Anterior cingulate cortex (tissue), 58 donors: ENCODE results near the gene CDC73.
"Not testable (repeated sequence)": the region's sequence is repeated elsewhere in the genome, so short reads cannot be mapped to it uniquely, and the experiment has no call there.

Source experiments
- DNase-seq, 58 donors: peaks; one replicate each; lab custom pipeline; 2025; lab: John Stamatoyannopoulos, UW

CDC73 gene

DNA sequence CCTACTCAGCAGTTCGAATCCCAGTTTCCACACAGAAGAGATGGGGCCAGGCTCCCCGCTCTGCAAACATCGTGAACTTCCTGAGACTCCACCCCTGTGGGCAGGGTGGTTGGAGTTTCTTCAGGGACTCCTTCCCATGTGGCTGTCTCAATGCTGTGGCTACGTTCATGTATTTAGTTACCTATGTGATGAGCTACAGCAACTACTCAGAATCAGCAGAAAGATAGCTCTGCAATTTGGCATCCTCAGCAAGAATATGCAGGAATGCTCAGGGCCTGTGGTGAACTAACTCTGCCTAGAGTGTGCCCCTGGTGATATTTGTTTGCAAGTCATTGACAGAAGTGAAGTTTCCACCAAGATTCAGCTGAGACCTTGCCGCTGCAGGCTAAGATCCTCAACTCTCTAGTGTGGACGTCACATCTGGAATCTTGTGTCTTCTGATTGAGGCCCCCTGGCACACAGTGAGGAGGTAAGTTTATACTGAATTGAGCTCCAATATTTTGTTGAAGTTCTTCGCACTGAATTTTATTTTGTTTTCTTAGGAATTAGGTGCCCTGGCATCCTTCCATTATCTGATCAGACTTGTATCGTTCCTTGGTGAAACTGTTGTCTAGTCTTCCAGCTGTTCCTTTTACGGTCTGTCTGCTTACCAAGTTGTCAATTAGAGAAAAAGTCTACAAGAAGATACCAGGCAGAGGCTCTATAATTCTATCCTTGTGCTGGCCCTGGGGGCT is 8.4 kb upstream of the CDC73 start:
- DNase-seq = no peak

DNA sequence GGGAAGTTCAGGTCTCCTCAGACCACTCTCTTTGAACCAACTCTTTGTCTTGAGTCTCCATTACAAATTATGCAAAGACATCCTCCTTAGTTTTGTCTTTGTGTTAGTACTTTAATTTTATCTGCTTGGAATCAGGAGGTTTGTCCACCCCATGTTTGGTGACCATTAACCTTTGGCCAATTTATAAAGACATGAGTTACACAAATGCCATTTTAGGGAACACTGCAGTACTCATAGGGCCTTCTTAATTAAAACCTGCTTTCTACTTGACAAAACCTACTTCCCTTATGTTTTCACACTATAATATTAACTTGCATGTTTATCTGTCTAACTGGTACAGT is 7.9 kb upstream of the CDC73 start:
- no peak for DNase-seq

DNA sequence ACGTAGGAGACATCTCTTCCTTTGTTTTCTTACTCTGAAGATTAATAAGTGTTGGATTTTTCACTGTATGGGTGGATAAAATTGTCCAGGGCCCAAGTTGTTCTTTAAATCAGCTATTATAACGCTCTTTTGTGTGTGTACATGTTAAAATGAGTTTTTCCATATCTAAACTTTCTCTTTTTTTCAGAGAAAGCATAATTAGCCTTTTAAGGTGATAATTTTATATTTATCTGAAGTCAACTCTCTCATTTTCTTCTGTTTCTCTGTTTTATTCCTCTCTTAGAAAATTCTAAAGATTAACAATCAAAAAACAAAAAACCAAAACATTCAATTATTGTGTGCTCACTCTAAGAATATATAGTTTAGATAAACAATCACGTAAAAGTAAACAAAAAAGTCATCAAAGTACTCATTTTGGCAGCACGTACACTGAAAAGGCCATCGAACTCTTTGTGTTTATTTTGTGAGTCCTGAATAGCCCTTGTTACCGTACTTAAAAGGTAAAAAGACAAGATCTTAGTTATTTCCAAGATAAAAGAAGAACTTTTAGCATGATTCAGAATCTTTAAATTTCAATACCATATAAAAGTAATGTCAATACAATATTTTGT is 7.2 kb upstream of the CDC73 start:
- no peak for DNase-seq

DNA sequence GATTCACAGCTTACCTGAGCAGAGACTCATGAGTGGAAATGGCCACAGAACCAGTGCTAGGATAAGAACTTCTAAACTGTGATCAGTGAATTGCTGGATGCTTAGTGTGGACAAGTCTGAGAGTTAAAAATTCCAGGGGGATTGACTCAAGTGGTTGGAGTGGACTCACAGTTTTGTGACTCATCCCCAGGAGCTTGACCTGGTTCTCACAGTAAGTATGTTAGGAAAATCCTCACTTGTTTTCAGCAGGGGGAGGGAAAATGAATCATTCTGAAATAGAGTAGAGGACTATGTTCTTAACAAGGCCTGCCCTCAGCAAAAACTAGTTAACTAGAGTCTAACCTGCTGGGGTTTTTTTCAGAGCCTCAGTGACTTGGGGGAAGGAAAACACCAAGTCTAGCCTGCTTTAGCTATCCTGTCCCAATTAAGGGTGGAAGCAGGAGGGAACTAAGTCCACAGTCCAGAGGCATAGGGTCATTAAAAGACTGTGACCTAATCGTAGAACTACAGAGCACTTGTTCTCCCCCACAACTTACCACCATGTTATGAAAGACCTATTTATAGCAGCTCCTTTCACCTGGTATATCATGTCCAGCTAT is 6.1 kb upstream of the CDC73 start:
- no peak for DNase-seq

DNA sequence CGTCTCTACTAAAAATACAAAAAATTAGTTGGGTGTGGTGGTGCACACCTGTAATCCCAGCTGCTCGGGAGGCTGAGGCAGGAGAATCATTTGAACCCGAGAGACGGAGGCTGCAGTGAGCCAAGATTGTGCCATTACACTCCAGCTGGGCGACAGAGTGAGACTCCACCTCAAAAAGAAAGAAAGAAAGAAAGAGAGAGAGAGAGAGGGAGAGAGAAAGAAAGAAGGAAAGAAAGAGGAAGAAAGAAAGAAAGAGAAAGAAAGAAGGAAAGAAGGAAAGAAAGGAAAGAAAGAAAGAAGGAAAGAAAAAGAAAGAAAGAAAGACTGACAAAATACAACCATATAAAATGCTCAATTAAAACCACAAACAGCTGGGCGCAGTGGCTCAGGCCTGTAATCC is 4.7 kb upstream of the CDC73 start:
- DNase-seq = not testable (repeated sequence)

DNA sequence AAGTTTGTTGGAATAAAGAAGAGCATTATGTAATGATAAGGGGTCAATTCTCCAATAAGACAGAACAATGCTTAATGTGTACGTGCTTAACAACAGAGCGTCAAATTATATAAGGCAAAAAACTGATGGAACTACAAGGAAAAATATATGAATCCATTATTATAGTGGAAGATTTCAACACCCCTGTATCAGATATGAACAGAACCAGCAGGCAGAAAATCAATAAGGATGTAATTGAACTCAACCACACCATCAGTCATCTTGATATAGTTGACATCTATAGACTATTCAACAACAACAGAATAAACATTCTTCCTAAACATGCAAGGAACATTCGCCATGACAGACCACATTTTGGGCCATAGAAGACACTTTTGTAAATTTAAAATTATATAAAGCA is 3.6 kb upstream of the CDC73 start:
- no peak for DNase-seq

DNA sequence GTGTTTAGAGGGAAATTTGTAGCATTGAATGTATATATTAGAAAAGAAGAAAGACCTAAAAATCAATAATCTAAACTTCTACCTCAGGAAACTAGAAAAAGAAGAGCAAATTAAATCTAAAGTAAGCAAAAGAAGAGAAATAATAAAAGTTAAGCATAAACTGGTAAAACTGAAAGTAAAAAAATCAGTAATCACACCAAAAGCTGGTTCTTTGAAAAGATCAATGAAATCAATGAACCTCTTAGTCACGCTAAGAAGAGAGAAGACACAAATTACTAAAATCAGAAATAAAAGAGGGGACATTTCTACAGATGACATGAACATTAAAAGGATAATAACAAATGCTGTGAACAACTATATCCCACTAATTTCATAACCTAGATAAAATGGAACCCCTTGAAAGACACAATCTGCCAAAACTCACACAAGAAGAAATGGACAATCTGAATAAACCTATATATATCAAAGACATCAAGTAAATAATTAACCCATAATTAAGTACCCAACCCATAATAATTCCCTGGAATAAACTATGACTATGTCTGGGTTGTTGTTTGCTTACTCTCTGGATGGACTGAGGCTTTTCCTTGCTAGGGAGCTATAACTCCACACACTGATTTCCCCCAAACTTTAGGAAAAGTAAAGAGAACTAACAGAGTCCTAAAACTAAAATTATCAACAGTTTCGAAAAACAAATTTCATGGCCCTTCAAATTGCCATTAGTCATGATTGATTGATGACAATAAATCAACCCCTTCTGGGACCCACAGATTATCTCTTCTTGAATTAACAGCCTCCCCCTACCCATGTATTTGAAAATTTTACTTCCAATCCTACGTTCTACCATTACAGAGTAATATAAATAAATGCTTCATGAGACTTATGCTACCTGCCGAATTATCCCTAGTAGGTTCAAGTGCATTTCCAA is 2.8 kb upstream of the CDC73 start:
- DNase-seq = no peak

DNA sequence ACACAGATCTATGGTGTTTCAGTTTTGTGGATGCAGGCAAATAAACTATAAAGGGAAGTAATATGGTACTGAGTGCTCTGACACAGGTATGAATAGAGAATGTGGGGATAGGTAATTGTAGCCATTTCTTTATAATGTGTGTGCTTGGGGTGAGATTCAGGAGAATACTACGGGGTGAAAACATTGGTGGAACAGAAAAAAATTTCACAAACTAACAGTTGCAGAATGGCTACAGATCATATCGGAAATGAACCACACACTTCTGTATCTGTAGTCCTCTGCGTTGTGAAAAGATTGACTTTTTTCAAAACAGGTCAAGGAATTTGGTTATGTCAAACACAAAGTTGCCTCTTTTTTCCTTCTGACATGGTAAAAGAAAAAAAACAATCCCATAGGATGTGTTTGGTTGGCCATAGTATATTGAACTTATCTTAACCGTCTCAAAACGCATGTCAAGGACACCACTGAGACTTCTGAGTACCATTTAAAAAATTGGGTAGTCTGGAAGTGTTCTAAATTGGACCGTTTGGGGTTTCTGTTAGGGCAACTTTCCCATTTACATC is 1.1 kb upstream of the CDC73 start:
- no peak for DNase-seq

DNA sequence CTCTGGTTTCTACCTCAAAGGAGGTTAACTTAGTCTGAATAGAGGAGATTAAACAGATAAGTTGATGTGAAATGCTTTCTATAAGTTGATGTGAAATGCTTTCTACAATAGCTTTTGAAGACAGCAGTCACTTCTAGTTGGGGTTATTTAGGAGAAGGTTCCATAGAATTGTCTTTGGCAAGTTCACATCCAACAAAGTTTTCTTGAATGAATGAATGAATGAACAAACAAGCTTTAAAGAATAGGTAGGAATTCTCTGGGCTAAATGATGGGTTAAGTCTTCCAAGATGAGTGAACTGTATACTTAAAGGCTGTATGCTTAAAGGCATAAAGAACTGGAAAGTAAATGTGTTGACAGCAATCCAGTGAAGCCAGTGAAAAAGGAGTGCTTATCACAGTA is 1.9 kb downstream of the CDC73 start:
- DNase-seq = no peak

DNA sequence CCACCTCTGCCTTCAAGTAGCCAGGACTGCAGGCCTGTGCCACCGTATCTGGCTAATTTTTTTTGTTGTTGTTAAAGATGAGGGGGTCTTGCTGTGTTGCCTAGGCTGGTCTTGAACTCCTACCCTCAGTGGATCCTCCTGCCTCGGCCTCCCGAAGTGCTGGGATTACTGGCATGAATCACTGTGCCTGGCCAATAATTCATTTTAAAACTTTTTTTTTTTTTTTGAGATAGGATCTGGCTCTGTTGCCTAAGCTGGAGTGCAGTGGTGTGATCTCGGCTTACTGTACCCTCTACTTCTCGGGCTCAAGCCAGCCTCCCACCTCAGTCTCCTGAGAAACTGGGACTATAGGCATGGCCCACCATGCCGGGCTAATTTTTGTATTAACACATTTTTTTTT is 3.5 kb downstream of the CDC73 start:
- DNase-seq = no peak

DNA sequence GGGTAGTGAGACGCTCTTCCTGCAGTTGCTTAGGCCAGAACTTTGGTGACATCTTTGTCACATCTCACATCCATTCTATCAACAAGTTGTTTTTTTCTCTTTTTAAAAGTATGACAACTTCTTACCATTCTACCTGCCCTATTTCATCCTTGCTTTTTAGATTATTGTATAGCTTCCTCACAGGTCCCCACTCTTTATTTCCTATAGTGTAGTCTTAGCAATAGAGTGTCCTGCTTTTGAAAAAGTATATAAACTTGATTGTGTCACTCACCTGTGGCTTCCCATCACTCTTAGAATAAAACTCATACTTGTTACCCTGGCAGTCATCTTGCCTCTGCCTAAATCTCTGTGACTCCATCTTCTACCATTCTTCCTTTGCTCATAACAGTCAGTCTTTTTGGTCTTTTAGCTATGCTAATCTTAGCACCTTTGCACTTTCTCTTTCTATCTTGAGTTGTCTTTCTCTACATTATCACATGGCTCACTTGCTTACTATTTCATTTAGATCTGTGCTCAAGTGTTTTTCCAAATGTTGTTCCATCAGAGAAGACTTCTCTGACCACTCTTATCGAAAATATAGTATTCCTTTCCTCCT is 9.5 kb downstream of the CDC73 start:
- DNase-seq = no peak

DNA sequence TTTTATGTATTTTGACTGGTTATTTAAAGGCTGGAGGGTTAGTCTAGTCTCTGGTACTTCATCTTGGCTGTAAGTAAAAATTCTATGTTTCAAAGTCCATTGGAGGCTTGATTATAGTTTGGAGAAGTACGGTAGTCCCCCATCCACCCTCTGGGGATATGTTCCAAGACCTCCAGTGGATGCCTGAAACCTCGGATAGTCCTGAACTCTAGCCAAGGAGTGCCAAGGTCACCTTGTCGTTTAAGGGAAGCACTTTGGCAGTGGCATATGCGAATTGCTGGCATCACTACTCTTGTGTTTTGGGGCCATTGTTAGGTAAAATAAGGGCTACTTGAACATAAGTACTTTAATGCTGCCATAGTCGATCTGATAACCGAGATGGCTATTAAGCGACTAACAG is 18.4 kb downstream of the CDC73 start:
- no peak for DNase-seq

DNA sequence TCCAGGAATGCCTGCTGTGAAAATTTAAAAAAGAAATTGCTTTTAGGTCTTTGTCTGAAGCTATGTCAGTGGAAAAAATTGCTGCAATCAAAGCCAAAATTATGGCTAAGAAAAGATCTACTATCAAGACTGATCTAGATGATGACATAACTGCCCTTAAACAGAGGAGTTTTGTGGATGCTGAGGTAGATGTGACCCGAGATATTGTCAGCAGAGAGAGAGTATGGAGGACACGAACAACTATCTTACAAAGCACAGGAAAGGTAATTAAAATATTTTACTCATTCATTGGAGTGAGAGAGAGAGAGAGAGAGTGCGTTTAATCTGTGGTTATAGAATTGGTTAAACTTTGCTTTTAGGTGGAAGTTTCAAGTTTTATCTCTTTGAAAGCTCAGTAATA is 20.0 kb downstream of the CDC73 start:
- no peak for DNase-seq

DNA sequence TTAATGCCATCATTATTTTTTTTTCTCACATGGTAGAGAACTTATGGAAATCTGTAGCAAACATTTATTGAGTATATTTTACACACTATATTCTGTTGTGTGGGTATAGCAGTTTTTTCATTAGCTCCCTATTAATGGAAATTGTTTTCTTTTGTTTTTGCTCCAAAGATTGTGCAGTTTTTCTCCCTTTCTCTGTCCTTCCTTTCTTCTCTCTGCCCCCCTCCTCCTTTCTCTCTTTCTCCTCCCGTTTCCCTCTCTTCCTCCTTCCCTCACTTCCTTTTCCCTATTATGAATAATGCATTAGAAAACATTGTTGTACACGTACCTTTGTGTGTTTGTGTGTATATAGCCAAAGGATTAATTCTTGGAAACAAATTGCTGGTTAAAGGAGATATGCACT is 20.6 kb downstream of the CDC73 start:
- DNase-seq = no peak

DNA sequence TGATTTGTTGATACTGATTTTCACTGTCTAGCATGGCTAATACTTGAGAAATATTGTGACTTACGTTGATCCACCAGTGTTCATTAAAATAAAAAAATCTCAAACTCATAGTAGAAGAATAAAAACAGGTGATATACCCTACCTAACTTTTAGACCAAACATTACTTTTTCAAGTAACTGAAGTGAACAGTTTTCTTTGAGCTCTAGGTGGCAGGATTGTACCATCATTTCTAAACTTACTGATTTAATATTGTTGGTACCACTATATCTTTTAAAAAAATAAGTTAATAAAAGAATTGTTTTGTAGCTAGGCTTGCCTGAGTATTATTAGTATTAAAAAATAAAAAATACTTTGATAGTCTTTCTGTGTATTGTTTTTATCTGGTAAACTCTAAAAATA is 21.5 kb downstream of the CDC73 start:
- DNase-seq = peak in 1 of 58 donors; percentile 9

DNA sequence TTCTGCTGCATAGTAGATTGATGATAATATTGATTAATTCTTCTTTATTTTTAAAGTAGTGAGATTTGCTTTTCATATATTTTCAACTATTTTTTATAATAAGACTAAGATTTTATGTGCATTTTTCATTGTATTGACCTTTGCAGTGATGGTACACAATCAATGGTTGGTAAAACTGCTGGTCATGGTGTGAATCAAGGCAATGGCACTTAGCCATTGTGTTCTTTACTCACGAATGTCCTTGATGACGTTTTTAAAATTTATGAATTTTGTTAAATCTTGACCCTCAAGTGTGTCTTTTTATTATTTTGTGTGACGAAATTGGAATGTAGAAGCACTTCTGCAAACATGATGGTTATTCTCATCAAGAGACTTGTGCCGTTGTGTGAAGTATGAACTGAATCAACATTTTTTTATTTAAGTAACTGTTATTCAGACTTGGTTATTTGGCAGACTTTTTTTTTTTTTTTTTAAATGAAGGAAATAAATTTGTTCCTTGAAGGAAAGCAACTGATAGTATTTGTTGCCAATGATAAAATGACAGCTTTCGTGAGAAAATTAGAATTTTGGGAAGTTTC is 22.6 kb downstream of the CDC73 start:
- DNase-seq = no peak

DNA sequence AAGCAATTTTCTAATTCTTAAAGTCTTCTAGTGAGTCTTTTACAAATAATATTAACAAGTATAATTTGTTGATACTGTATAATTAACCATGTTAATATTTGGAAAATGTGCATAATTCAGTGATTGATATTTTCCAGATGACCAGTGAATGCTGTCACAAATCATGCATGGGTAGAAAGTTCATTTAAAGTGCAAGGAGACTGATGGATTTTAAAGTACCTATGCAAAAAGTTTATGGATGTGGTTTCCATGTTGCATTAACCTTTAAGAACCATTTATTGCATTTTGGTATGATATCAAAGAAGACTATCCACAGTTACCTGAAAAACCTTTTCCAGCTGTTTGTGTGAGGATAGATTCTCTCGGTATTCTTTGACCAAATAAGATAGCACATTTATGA is 23.2 kb downstream of the CDC73 start:
- no peak for DNase-seq

DNA sequence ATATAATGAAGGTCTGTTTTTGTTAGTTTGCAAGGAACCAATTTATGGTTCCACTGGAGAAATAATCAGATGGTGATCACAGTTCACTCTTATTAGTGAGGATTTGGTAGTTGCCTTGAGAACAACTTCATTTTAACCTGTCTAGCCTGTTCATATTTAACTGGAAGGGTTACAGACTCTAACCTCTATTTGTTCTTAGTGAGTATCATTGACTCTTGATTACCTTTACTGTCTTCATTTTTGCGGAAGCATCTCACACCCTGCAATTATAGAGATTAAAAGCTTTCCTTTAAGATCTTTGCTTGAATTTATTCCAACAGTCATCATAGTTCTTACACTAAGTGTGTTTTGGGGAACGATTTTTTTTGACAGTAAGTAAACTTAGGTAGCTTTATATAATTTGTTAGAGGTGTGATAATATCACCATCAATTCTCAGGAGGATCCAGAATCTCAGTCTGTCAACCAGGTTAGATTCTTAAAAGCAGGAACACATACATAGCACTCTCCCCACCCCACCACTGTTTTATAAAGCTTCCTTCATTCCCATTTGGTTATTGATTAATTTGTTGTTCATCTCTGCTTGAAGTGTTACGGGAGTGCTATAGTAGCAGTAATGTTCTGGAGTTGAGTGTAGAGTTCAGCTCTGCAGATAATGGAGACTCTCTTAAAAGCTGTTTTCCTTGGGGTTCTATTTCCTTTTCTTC is 34.4 kb downstream of the CDC73 start:
- DNase-seq = no peak

DNA sequence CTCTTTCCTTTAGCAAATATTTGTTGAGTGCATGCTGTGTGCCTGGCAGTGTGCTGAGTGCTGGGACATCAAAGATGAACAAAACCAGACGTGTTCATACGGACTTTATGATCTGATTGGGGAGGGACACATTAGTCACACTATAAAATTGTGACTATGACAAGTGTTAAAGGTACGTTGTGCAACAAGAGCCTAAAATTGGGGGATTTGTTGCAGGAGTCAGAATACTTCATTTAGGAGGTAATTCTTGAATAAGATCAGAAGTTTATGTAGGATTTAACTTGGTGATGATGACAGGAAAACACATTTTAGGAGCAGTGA is 35.0 kb downstream of the CDC73 start:
- DNase-seq = no peak

DNA sequence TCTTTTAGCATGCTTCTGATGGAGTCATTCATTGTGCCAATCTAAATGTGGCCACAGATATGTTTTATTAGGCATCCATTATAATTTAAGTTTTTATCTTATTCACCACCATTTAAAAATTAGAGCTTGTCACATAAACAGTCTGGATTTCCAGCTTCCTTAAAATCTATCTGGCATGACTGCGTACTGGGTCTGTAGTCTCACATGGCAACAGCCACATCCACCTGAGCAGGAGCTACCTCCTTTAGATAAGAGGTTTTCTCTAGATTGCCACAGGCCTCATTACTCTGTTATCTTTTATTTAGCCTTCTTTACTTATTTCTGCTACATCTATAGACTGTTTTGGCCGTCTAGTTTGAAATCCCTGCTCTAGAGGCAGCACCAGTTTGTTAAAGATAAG is 35.5 kb downstream of the CDC73 start:
- DNase-seq = no peak
